ENCODE measurements around the gene SH2D2A.

The SH2D2A gene

DNA sequence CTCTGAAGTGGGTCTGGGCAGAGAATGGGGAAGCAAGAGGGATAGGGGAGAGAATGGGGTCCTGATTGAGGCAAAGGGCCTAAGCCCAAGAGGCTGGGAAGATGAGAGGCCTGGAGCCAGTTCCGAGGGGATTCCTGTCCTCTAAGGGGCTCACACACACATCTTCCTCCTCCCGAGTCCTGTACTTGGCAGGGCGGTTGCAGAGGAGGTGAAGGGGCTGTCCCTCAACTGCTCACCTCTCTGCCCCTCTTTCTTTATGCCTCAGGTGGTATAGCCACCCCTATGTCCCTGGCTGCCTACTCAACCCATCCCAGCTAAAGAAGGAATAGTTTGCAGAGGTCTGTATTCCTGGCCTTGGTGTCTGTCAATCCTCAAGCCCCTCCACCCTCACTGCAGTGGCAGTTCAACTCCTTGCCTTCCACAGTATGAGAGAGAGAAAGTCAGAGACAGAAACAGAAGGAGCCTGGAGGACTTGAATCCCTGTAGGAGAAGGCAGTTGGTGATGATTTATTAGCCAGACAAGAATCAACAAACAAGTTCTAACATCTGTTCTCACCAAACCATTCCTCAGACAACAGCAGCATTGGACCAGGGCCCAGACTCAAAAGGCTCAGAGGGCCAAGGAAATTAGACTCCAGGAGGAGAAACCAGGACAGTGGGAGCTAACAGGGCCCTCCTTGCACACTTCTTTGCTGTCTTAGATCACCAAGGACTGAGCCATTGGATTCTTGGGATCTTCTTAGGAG lies 10.7 kb downstream of the SH2D2A start:
- H3K4me3 ChIP-seq (ENCODE audit: low read depth, low read length), result no peak overlapping the region
- TF ChIP-seq, protein P1, sequence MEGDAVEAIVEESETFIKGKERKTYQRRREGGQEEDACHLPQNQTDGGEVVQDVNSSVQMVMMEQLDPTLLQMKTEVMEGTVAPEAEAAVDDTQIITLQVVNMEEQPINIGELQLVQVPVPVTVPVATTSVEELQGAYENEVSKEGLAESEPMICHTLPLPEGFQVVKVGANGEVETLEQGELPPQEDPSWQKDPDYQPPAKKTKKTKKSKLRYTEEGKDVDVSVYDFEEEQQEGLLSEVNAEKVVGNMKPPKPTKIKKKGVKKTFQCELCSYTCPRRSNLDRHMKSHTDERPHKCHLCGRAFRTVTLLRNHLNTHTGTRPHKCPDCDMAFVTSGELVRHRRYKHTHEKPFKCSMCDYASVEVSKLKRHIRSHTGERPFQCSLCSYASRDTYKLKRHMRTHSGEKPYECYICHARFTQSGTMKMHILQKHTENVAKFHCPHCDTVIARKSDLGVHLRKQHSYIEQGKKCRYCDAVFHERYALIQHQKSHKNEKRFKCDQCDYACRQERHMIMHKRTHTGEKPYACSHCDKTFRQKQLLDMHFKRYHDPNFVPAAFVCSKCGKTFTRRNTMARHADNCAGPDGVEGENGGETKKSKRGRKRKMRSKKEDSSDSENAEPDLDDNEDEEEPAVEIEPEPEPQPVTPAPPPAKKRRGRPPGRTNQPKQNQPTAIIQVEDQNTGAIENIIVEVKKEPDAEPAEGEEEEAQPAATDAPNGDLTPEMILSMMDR (IDR thresholded peaks at IDR 0.05; ENCODE audit: low read depth, low read length, missing control alignments), result no peak
- no peak for DNase-seq (ENCODE audit: low read depth)

DNA sequence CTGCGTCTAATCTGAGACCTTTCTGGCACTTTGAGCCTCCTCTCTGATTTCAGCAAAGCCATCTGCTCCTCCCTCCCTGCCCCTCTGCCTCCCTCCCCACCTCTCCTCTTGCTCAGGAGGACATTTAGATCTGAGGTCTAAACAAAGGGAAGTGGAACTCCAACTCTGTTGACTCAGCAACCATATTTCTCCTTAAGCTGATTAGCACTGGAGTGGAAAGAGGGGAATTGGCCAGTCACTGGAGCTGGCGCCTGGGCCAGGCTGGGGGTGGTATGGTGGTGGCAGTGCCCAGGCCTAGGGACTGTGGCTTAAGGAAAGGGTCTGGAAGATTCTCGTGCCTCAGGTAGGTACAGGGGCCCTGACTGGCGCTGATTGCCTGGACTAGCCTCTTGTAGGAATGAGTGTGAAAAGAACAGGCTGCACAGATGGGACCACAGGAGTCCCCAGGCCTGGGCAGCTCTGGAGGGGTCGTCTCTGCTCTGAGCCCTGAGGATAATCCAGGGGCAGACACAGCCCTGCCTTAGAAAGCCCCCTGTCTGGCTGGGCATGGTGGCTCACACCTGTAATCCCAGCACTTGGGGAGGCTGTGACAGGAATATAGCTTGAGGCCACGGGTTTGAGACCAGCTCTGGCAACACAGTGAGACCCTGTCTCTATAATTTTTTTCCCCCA lies 11.9 kb downstream of the SH2D2A start:
- no peak overlapping the region for H3K4me3 ChIP-seq (ENCODE audit: low read depth, low read length)
- no peak for DNase-seq (ENCODE audit: low read depth)
- TF ChIP-seq, protein P1 (IDR thresholded peaks at IDR 0.05; ENCODE audit: low read depth, low read length, missing control alignments), result no peak

DNA sequence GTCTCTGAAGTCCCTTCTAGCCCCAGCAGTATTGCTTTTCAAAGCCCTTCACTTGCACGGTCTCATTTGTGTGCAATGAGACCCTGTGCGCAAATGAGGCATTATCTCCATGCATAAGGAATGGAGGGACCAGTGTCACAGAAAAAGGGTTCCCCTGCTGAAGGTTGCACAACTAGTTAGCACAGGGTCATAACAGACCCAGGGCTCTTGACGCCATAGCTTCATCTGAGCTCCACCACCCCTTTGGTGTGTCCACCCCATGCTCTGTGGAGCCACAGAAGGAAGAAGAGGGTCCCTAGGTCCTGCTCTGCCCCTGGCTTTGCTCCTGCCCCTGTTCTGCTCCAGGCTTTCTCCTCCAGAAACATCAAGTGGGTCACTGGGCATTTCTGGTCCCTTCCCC lies 12.6 kb downstream of the SH2D2A start:
- TF ChIP-seq, protein P1 (IDR thresholded peaks at IDR 0.05; ENCODE audit: low read depth, low read length, missing control alignments), result no peak
- no peak for DNase-seq (ENCODE audit: low read depth)

DNA sequence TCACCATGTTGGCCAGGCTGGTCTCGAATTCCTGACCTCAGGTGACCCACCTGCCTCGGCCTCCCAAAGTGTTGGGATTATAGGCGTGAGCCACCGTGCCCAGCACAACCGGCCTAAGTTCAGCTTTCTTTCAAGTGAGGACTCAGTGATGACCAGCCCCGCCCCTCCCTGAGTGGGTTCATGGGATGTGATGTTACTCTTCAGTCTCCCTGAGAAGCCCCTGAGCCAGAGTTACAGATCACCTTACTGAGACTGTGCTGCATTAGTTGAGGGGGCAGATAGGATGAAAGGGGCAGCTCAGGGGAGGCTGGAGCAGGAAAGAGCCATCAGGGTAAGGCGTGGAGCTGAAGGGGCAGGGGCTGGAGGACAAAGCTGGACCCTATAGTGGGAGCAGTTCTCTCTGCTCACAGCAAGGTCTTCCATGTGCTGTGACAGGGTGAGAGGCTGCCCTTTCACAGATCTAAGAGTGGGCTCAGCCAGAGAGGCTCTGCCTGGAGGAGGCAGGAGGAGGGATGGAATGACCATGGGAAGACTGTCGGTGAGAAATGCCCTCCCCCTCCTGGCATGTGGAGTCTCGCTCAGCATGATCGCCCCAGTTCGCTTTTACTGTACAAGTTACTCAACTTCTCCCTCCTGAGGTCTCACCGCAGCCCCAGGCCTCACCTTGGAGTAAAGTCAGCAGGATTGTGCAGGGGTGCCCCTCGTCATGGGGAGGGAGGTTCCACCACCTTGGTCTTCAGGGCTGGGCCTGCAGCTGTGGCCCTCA lies 13.4 kb downstream of the SH2D2A start:
- TF ChIP-seq, protein P1 (IDR thresholded peaks at IDR 0.05; ENCODE audit: low read depth, low read length, missing control alignments), result no peak
- no peak for DNase-seq (ENCODE audit: low read depth)
- no peak overlapping the region for H3K4me3 ChIP-seq (ENCODE audit: low read depth, low read length)

More for the DNA sequence above, 12.6 kb downstream of the SH2D2A start:
- no peak overlapping the region for H3K4me3 ChIP-seq (ENCODE audit: low read depth, low read length)

DNA sequence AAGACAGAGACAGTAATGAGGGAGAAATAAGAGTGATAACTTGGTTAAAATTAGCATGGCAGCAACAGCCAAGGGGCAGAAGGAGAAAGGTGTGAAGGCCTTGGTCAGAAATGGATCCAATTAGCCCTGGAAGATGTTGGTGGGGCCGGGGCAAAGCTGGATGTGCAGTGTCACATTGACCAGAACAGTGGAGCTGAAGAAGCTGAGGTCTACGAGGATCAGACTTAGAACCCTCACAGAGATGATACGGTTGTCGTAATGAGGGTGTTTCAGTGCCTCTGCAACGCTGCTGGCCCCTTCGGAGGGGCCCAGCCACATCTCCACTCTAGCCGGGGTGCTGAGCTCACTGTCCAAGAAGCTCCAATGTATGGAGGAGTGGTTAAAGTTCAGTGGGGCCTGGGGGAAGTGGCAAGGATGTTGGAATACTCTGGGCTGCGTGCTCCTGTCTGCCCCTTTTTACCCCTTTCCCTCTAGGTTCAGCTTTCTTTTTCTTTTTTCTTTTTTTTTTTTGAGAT lies 14.2 kb downstream of the SH2D2A start:
- no peak for DNase-seq (ENCODE audit: low read depth)
- H3K4me3 ChIP-seq (ENCODE audit: low read depth, low read length), result no peak overlapping the region
- TF ChIP-seq, protein P1 (IDR thresholded peaks at IDR 0.05; ENCODE audit: low read depth, low read length, missing control alignments), result no peak

DNA sequence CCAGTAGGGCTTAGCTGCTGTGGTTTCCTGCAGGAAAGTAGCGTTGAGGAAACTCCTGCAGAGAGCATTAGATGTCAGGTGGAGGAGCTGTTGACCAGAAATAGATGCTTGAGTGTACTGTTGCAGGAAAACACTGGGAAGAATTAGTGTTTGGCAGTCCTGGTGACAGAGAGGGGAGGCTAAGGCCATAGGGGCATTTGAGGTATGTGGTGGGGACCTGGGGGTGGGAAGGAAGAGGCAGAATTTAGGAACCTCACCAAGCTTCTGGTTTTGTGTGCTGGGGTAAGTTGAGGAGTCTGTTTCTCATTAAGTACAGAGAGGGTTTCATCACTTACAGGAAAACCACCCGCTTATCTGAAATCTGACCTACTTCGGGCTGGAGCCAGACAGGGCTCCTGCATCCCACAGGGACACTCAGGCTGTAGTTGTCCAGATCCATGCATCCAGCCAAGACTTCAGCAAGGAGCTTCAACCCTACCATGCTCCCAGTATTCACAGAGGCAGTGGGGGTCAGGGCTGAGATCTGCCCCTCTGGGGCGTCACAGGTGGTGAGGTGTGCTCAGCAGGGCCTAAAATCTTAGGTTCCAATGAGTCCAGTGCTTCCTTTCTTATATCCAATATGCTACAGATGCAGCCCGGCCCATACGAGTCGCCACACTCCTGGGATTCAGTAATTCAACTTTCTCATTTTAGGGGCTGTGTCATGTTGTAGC lies 15.1 kb downstream of the SH2D2A start:
- DNase-seq (ENCODE audit: low read depth), result no peak
- TF ChIP-seq, protein P1 (IDR thresholded peaks at IDR 0.05; ENCODE audit: low read depth, low read length, missing control alignments), result no peak

More for the DNA sequence above, 15.1 kb downstream of the SH2D2A start:
- H3K4me3 ChIP-seq (ENCODE audit: low read depth, low read length), result no peak overlapping the region

All from GM12864 (cell line).